IMR-90 (cell line): ENCODE results near the gene KCNQ5. TPM values are rescaled to one million over a fixed set of nuclear protein-coding genes. Genes with fewer than 3 reads are reported as not detected.

Experiments used
- ATAC-seq: fragments of 200-7000 bp; cut with Tn5 transposase; 2 replicates; pipeline ENCODE4 v1.9.1; 2020; ENCODE audit warnings: low read depth, mild to moderate bottlenecking, moderate library complexity
- BruUV-seq: library from RNA; stranded (reverse); fragments of 400-500 nt; replicated peaks from 2 replicates; lab custom pipeline; 2021; lab: Mats Ljungman, UMichigan
- CTCF ChIA-PET: fragments of 300-600 bp; formaldehyde crosslinking; extraction: SDS; loops from one replicate; lab custom pipeline; 2021; ENCODE audit warnings: antibody characterized with exemption; lab: Yijun Ruan, JAX
- POLR2A ChIA-PET: fragments of 300-600 bp; sonication (Branson Sonifier 250); formaldehyde crosslinking; loops from one replicate; lab custom pipeline; 2022; ENCODE audit warnings: antibody characterized with exemption; ENCODE audit not compliant: unreplicated experiment; lab: Charles Lee
- DNase-seq: peaks from one replicate; pipeline ENCODE4 v3.0.0; 2013
- H2AFZ ChIP-seq: replicated peaks from 2 replicates; pipeline ENCODE3; 2013; ENCODE audit warnings: low read length, mild to moderate bottlenecking; ENCODE audit not compliant: poor library complexity
- H2AK5ac ChIP-seq: 2 replicates; pipeline ENCODE4 v1.6.1; 2013; ENCODE audit warnings: low read depth, low read length, inconsistent platforms
- H2AK9ac ChIP-seq: replicated peaks from 2 replicates; pipeline ENCODE3; 2013; ENCODE audit warnings: mild to moderate bottlenecking, low read depth, low read length, moderate library complexity; ENCODE audit not compliant: poor library complexity
- H2BK120ac ChIP-seq: 2 replicates; pipeline ENCODE4 v1.6.1; 2013; ENCODE audit warnings: low read depth, low read length, inconsistent platforms
- H2BK15ac ChIP-seq: 3 replicates; pipeline ENCODE4 v1.6.1; 2013; ENCODE audit warnings: low read depth, low read length, inconsistent platforms
- H2BK20ac ChIP-seq: 2 replicates; pipeline ENCODE4 v1.6.1; 2013; ENCODE audit warnings: low read depth, mild to moderate bottlenecking, inconsistent platforms, low read length, moderate library complexity
- H2BK5ac ChIP-seq: 2 replicates; pipeline ENCODE4 v1.6.1; 2013; ENCODE audit warnings: mild to moderate bottlenecking, low read depth, low read length, inconsistent platforms; ENCODE audit not compliant: poor library complexity, severe bottlenecking
- H3K14ac ChIP-seq: replicated peaks from 2 replicates; pipeline ENCODE4 v1.6.1; 2013; ENCODE audit warnings: low read depth, low read length, inconsistent platforms
- H3K18ac ChIP-seq: 2 replicates; pipeline ENCODE4 v1.6.1; 2013; ENCODE audit warnings: low read depth, low read length, control low read depth
- H3K23ac ChIP-seq: 2 replicates; pipeline ENCODE4 v1.6.1; 2013; ENCODE audit warnings: low read depth, low read length, inconsistent platforms
- H3K27ac ChIP-seq: 2 replicates; pipeline ENCODE4 v1.5.1; 2013; ENCODE audit warnings: mild to moderate bottlenecking, control low read depth, low read length; ENCODE audit not compliant: insufficient read depth
- H3K27me3 ChIP-seq: 2 replicates; pipeline ENCODE4 v1.6.1; 2013; ENCODE audit warnings: low read length; ENCODE audit not compliant: control insufficient read depth, insufficient read depth
- H3K36me3 ChIP-seq: 2 replicates; pipeline ENCODE4 v1.6.1; 2013; ENCODE audit warnings: low read length, mixed read lengths; ENCODE audit not compliant: control insufficient read depth, insufficient read depth
- H3K4ac ChIP-seq: 2 replicates; pipeline ENCODE4 v1.6.1; 2013; ENCODE audit warnings: low read depth, low read length, inconsistent platforms
- H3K4me1 ChIP-seq: 2 replicates; pipeline ENCODE4 v1.6.1; 2013; ENCODE audit warnings: low read length, mixed read lengths; ENCODE audit not compliant: control insufficient read depth, insufficient read depth
- H3K4me2 ChIP-seq: 2 replicates; pipeline ENCODE4 v1.6.1; 2013; ENCODE audit warnings: low read depth, mild to moderate bottlenecking, control low read depth, low read length, moderate library complexity
- H3K4me3 ChIP-seq: 2 replicates; pipeline ENCODE4 v1.5.1; 2013; ENCODE audit warnings: low read depth, mild to moderate bottlenecking, control low read depth, low read length, moderate library complexity; ENCODE audit not compliant: insufficient read depth
- H3K56ac ChIP-seq: 2 replicates; pipeline ENCODE4 v1.6.1; 2013; ENCODE audit warnings: low read length, inconsistent platforms; ENCODE audit not compliant: insufficient read depth; ENCODE audit errors: extremely low read depth
- H3K79me1 ChIP-seq, 2 experiments: 2 replicates each; pipeline ENCODE4 v1.6.1; 2013; ENCODE audit warnings: low read length in 2 of 2, inconsistent platforms in 1 of 2, low read depth in 1 of 2
- H3K9ac ChIP-seq: 2 replicates; pipeline ENCODE4 v1.6.1; 2013; ENCODE audit warnings: low read depth, low read length, control low read depth
- H3K9me1 ChIP-seq: 2 replicates; pipeline ENCODE4 v1.6.1; 2013; ENCODE audit warnings: low read length, inconsistent platforms; ENCODE audit not compliant: insufficient read depth
- H3K9me3 ChIP-seq: 2 replicates; pipeline ENCODE4 v1.6.1; 2013; ENCODE audit warnings: low read length; ENCODE audit not compliant: control insufficient read depth, insufficient read depth
- H4K20me1 ChIP-seq: 2 replicates; pipeline ENCODE4 v1.6.1; 2013; ENCODE audit warnings: low read length, inconsistent platforms; ENCODE audit not compliant: insufficient read depth
- H4K5ac ChIP-seq: 2 replicates; pipeline ENCODE4 v1.6.1; 2013; ENCODE audit warnings: mild to moderate bottlenecking, low read depth, low read length, control low read depth
- H4K8ac ChIP-seq, 2 experiments: 2 replicates each; pipeline ENCODE4 v1.6.1; 2013; ENCODE audit warnings: low read depth in 2 of 2, low read length in 2 of 2, control low read depth in 1 of 2, inconsistent platforms in 1 of 2
- H4K91ac ChIP-seq: 2 replicates; pipeline ENCODE4 v1.6.1; 2013; ENCODE audit warnings: low read depth, low read length, inconsistent platforms; ENCODE audit not compliant: insufficient read depth
- BHLHE40 ChIP-seq: fragments of 150-350 bp; IDR thresholded peaks from 2 replicates; pipeline ENCODE4 v1.6.1; 2016; ENCODE audit warnings: mild to moderate bottlenecking, low read depth, low read length
- CEBPB ChIP-seq: IDR thresholded peaks from 2 replicates; pipeline ENCODE4 v1.6.1; 2012; ENCODE audit warnings: low read depth, low read length, improper control_type of control experiment
- CHD1 ChIP-seq: IDR thresholded peaks from 2 replicates; pipeline ENCODE4 v1.6.1; 2012; ENCODE audit warnings: low read depth, low read length, improper control_type of control experiment
- FOS ChIP-seq: fragments of 150-350 bp; IDR thresholded peaks from 2 replicates; pipeline ENCODE4 v1.6.1; 2016; ENCODE audit warnings: low read depth, low read length
- MAFK ChIP-seq: IDR thresholded peaks from 2 replicates; pipeline ENCODE4 v1.6.1; 2012; ENCODE audit warnings: low read depth, low read length, improper control_type of control experiment
- MAZ ChIP-seq: IDR thresholded peaks from 2 replicates; pipeline ENCODE4 v1.6.1; 2012; ENCODE audit warnings: low read depth, mild to moderate bottlenecking, low read length, improper control_type of control experiment, moderate library complexity, borderline replicate concordance
- MXI1 ChIP-seq: IDR thresholded peaks from 2 replicates; pipeline ENCODE4 v1.6.1; 2012; ENCODE audit warnings: low read depth, mild to moderate bottlenecking, low read length, moderate library complexity, borderline replicate concordance
- NFE2L2 ChIP-seq: fragments of 150-350 bp; IDR thresholded peaks from 2 replicates; pipeline ENCODE4 v1.6.1; 2016; ENCODE audit warnings: low read depth, mild to moderate bottlenecking, low read length
- POLR2A ChIP-seq: IDR thresholded peaks from 2 replicates; pipeline ENCODE4 v1.6.1; 2012; ENCODE audit warnings: mild to moderate bottlenecking, low read depth, low read length
- RAD21 ChIP-seq: IDR thresholded peaks from 2 replicates; pipeline ENCODE4 v1.6.1; 2012; ENCODE audit warnings: low read length, improper control_type of control experiment
- RCOR1 ChIP-seq: IDR thresholded peaks from 2 replicates; pipeline ENCODE4 v1.6.1; 2012; ENCODE audit warnings: mild to moderate bottlenecking, low read length, improper control_type of control experiment; ENCODE audit not compliant: insufficient replicate concordance
- RFX5 ChIP-seq: IDR thresholded peaks from 2 replicates; pipeline ENCODE4 v1.8.0; 2012; ENCODE audit warnings: low read depth, mild to moderate bottlenecking, low read length, moderate library complexity
- SMC3 ChIP-seq: fragments of 150-350 bp; IDR thresholded peaks from 2 replicates; pipeline ENCODE4 v1.6.1; 2016; ENCODE audit warnings: low read depth, mild to moderate bottlenecking, antibody characterized with exemption, low read length, moderate library complexity
- WGBS, 2 experiments: methylation state at CpG; one replicate each; pipeline versions ENCODE4 v1.1.5 to v1.1.7; 2013; ENCODE audit warnings: missing lambda C conversion rate in 2 of 2; ENCODE audit not compliant: insufficient read length in 1 of 2; ENCODE audit errors: extremely low coverage in 2 of 2; 5-methylcytosine and 5-hydroxymethylcytosine counted together
- dilution Hi-C: fragments of 300-500 bp; cut with HindIII; formaldehyde crosslinking; loops from one replicate; pipeline ENCODE4 v1.14.3; 2018; ENCODE audit warnings: low sequenced_read_pairs; ENCODE audit not compliant: unreplicated experiment
- in situ Hi-C: fragments of 300-500 bp; cut with MboI; formaldehyde crosslinking; loops from 3 replicates; pipeline ENCODE4 v1.14.3; 2019; ENCODE audit warnings: low sequenced_read_pairs, inconsistent platforms, mixed read lengths
- intact Hi-C: fragments of 100-400 bp; cut with micrococcal nuclease; formaldehyde crosslinking; loops from 2 replicates; pipeline ENCODE4 v1.10.0; 2022
- polyA plus RNA-seq, 3 experiments: library from polyadenylated mRNA; depleted of rRNA; stranded (reverse); fragments of >200 nt; gene quantifications; 2 replicates each; pipeline ENCODE4 v1.2.3, GENCODE V29; 2012; ENCODE audit warnings: low replicate concordance in 1 of 3
- total RNA-seq: library from RNA; depleted of rRNA; stranded (reverse); fragments of >200 nt; gene quantifications from 2 replicates; pipeline ENCODE4 v1.2.3, GENCODE V29; 2012
- TF ChIP-seq, protein P1 (sequence below): conservative IDR thresholded peaks from 2 replicates; pipeline ENCODE4 v1.5.1; 2012; ENCODE audit warnings: mild to moderate bottlenecking, low read depth, low read length, improper control_type of control experiment
- TF ChIP-seq, protein P2 (sequence below): fragments of 150-350 bp; IDR thresholded peaks from 2 replicates; pipeline ENCODE4 v1.6.1; 2017; ENCODE audit warnings: mild to moderate bottlenecking, antibody characterized with exemption, low read length, low read depth
- TF ChIP-seq, protein P3 (sequence below): fragments of 150-350 bp; IDR thresholded peaks from 2 replicates; pipeline ENCODE4 v1.6.1; 2016; ENCODE audit warnings: low read depth, mild to moderate bottlenecking, low read length, moderate library complexity, borderline replicate concordance

Gene KCNQ5
- total and polyA plus RNA-seq, 2 of the 4 experiments (the other 2 are of a cell fraction): 0.75 to 1.3 TPM

DNA sequence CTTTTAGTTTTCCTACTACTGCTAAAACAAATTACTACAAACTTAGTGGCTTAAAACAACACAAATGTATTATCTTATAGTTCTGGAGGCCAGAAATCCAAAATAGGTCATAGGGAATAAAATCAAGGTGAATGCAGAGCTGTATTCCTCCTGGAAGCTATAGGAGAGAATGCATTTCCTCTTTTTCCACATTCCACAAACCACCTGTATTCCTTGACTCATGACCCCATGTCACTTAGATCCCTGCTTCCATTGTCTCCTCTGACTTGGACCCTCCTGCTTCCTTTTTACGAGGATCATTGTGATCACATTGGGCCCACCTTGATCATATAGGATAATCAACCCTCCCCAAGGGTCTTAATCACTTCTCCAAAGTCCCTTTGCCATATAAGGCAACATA is 200.8 kb downstream of the KCNQ5 start:
- dilution Hi-C loops: no loop called here
- no TSS peak for BruUV-seq
- no peak overlapping the region for H3K14ac ChIP-seq
- no peak overlapping the region for H3K18ac ChIP-seq
- no peak overlapping the region for H2BK20ac ChIP-seq
- ChIA-PET POLR2A (no interaction called here), CTCF (no interaction called here)
- DNase-seq (no peak), ATAC-seq (no peak)
- no peaks in the 10 kb centered on the region for H3K27me3 ChIP-seq
- H4K20me1 ChIP-seq: no peaks in the 10 kb centered on the region
- intact Hi-C loops: no loop called here
- no peak overlapping the region for H3K4me2 ChIP-seq
- no peaks in the 10 kb centered on the region for H3K36me3 ChIP-seq
- no CpG with 5 or more reads among the region's 1 CpG for WGBS, 2 experiments
- no peaks in the 10 kb centered on the region for H3K9me3 ChIP-seq
- no peak overlapping the region for H3K9ac ChIP-seq
- H3K4me1 ChIP-seq: peaks cover 2% of the 10 kb centered on the region; the same call in 1 of the 2 replicates
- no peaks in the 10 kb centered on the region for H3K79me1 ChIP-seq
- no peak overlapping the region for H2AK5ac ChIP-seq
- no peak overlapping the region for H4K8ac ChIP-seq
- no peak overlapping the region for H2BK15ac ChIP-seq
- H3K27ac ChIP-seq: no peak overlapping the region
- H3K56ac ChIP-seq: no peak overlapping the region
- TF ChIP-seq MAZ: no peak
- TF ChIP-seq SMC3: no peak
- TF ChIP-seq MAFK: no peak
- TF ChIP-seq, protein P1, sequence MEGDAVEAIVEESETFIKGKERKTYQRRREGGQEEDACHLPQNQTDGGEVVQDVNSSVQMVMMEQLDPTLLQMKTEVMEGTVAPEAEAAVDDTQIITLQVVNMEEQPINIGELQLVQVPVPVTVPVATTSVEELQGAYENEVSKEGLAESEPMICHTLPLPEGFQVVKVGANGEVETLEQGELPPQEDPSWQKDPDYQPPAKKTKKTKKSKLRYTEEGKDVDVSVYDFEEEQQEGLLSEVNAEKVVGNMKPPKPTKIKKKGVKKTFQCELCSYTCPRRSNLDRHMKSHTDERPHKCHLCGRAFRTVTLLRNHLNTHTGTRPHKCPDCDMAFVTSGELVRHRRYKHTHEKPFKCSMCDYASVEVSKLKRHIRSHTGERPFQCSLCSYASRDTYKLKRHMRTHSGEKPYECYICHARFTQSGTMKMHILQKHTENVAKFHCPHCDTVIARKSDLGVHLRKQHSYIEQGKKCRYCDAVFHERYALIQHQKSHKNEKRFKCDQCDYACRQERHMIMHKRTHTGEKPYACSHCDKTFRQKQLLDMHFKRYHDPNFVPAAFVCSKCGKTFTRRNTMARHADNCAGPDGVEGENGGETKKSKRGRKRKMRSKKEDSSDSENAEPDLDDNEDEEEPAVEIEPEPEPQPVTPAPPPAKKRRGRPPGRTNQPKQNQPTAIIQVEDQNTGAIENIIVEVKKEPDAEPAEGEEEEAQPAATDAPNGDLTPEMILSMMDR: no peak
- TF ChIP-seq FOS: no peak
- TF ChIP-seq MXI1: no peak
- no peak for TF ChIP-seq POLR2A
- TF ChIP-seq RAD21: no peak
- TF ChIP-seq, protein P2, sequence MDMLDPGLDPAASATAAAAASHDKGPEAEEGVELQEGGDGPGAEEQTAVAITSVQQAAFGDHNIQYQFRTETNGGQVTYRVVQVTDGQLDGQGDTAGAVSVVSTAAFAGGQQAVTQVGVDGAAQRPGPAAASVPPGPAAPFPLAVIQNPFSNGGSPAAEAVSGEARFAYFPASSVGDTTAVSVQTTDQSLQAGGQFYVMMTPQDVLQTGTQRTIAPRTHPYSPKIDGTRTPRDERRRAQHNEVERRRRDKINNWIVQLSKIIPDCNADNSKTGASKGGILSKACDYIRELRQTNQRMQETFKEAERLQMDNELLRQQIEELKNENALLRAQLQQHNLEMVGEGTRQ: no peak
- TF ChIP-seq RCOR1: no peak
- TF ChIP-seq CHD1: no peak
- TF ChIP-seq, protein P3, sequence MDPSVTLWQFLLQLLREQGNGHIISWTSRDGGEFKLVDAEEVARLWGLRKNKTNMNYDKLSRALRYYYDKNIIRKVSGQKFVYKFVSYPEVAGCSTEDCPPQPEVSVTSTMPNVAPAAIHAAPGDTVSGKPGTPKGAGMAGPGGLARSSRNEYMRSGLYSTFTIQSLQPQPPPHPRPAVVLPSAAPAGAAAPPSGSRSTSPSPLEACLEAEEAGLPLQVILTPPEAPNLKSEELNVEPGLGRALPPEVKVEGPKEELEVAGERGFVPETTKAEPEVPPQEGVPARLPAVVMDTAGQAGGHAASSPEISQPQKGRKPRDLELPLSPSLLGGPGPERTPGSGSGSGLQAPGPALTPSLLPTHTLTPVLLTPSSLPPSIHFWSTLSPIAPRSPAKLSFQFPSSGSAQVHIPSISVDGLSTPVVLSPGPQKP: no peak
- no peak for TF ChIP-seq CEBPB
- TF ChIP-seq NFE2L2: no peak
- TF ChIP-seq RFX5: no peak
- TF ChIP-seq BHLHE40: no peak
- H3K4me3 ChIP-seq: no peak overlapping the region
- H3K9me1 ChIP-seq: no peaks in the 10 kb centered on the region
- no peak overlapping the region for H2AFZ ChIP-seq
- H3K4ac ChIP-seq: no peak overlapping the region
- H4K5ac ChIP-seq: no peak overlapping the region
- H2BK5ac ChIP-seq: no peak overlapping the region
- H2BK120ac ChIP-seq: no peak overlapping the region
- no peak overlapping the region for H2AK9ac ChIP-seq
- H4K91ac ChIP-seq: no peak overlapping the region
- H3K23ac ChIP-seq: no peak overlapping the region
- in situ Hi-C loops: no loop called here
